ENCODE measurements around the gene EPPIN. TPM values are rescaled to one million over a fixed set of nuclear protein-coding genes. Genes with fewer than 3 reads are reported as not detected.
A peak's percentile ranks its signal among the peaks of the same experiment; 100 is the strongest.

EPPIN gene
- total RNA-seq, 1 experiment from 2014 or later = 0.03 TPM

DNA sequence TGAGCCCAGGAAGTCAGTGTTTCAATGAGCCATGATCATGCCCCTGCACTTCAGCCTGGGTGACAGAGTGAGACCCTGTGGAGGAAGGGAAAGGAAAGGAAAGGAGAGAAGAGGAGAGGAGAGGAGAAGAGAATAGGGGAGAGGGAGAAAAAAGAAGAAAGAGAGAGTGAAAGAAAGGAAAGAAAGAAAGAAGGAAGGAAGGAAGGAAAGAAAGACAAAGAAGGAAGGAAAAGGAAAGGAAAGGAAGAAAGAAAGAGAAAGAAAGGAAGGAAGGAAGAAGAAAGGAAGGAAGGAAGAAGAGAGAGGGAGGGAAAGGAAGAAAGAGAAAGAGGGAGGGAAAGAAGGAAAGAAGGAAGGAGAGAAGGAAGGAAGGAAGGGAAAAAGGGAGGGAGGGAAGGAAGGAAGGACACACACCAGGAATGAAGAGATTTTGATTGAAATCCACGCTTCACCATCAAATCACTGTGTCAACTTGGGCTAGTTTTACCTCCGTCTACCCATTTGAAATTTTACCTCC is 17.6 kb upstream of the EPPIN start:
- Histone ChIP-seq H3K4me3 (ENCODE audit: insufficient read depth, low read depth, low read length) (no peak overlapping the region), H3K27me3 (ENCODE audit: control insufficient read depth, insufficient read depth, low read length) (no peaks in the 10 kb centered on the region), H3K36me3 (replicated peaks; ENCODE audit: control insufficient read depth, insufficient read depth, low read length) (no peaks in the 10 kb centered on the region)
- DNase-seq = no peak

GRCh38 chr20:45555198-45555597 is 8.0 kb upstream of the EPPIN start:
- Histone ChIP-seq H3K36me3 (replicated peaks; ENCODE audit: control insufficient read depth, insufficient read depth, low read length) (no peaks in the 10 kb centered on the region), H3K27me3 (ENCODE audit: control insufficient read depth, insufficient read depth, low read length) (no peaks in the 10 kb centered on the region), H3K4me3 (ENCODE audit: insufficient read depth, low read depth, low read length) (no peak overlapping the region)
- DNase-seq = no peak

DNA sequence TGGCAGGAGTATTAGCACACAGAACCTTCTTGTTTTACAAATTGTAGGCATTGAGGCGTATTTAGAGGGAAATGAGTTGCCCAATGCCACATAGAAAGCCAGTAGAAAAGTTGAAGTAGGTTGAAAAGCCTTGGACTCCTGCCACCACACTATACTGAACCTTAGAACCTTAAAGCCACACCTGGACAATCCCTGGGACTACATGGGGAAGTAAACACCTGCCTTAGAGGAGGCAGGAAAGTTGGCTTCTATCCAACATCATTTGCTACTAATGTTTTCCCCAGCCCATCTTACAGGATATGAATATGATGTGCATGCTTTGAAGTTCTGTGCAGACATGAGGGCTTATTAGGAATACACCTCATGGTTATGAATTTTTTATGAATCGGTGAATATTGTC is 5.3 kb upstream of the EPPIN start:
- Histone ChIP-seq H3K36me3 (replicated peaks; ENCODE audit: control insufficient read depth, insufficient read depth, low read length) (no peaks in the 10 kb centered on the region), H3K27me3 (ENCODE audit: control insufficient read depth, insufficient read depth, low read length) (no peaks in the 10 kb centered on the region), H3K4me3 (ENCODE audit: insufficient read depth, low read depth, low read length) (no peak overlapping the region)
- DNase-seq = no peak

- Histone ChIP-seq H3K27me3 (ENCODE audit: control insufficient read depth, insufficient read depth, low read length) (no peaks in the 10 kb centered on the region), H3K4me3 (ENCODE audit: insufficient read depth, low read depth, low read length) (no peak overlapping the region), H3K36me3 (replicated peaks; ENCODE audit: control insufficient read depth, insufficient read depth, low read length) (no peaks in the 10 kb centered on the region)
- no peak for DNase-seq
These were observed 3.6 kb upstream of the EPPIN start for GRCh38 chr20:45550765-45551164.

DNA sequence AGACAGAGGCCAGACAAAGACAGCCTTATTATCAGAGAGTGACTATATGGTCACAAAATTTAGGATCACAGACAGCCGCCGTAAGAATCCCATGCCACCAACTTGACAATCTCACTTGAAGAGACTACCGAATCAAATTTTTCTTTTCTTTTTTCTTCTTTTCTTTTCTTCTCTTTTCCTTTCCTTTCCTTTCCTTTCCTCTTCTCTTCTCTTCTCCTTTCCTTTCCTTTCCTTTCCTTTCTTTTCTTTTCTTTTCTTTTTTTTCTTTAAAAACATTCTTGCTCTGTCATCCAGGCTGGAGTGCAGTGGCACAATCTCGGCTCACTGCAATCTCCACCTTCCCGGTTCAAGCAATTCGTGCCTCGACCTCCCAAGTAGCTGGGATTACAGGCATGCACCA is 1.2 kb upstream of the EPPIN start:
- no peak for DNase-seq
- Histone ChIP-seq H3K36me3 (replicated peaks; ENCODE audit: control insufficient read depth, insufficient read depth, low read length) (no peaks in the 10 kb centered on the region), H3K27me3 (ENCODE audit: control insufficient read depth, insufficient read depth, low read length) (no peaks in the 10 kb centered on the region), H3K4me3 (ENCODE audit: insufficient read depth, low read depth, low read length) (no peak overlapping the region)

- DNase-seq = peak; percentile 21
- Histone ChIP-seq H3K36me3 (replicated peaks; ENCODE audit: control insufficient read depth, insufficient read depth, low read length) (no peaks in the 10 kb centered on the region), H3K4me3 (ENCODE audit: insufficient read depth, low read depth, low read length) (no peak overlapping the region), H3K27me3 (ENCODE audit: control insufficient read depth, insufficient read depth, low read length) (peaks cover 1% of the 10 kb centered on the region; the same call in 1 of the 2 replicates)
These were observed 1.3 kb downstream of the EPPIN start for GRCh38 chr20:45545754-45546453.

DNA sequence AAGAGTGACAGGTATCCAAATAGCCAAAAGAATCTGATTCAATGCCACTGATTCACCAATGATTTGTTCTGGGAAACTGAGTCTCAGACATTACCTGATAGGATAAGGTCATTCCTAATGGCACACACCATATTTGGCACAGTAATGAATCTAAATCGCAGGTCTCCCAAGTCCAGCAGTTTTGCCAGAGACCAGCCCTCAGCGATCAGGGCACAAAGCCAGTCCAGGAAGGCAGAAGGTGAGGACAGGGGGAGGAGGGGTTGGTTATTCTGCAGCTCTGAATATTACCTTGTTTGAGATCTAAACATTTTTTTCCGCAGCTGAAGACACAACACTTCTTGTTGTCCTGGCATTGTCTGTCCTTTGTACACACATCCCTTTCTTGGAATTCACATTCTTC is 1.9 kb downstream of the EPPIN start:
- Histone ChIP-seq H3K4me3 (ENCODE audit: insufficient read depth, low read depth, low read length) (no peak overlapping the region), H3K27me3 (ENCODE audit: control insufficient read depth, insufficient read depth, low read length) (peaks cover 1% of the 10 kb centered on the region; the same call in 1 of the 2 replicates), H3K36me3 (replicated peaks; ENCODE audit: control insufficient read depth, insufficient read depth, low read length) (no peaks in the 10 kb centered on the region)
- DNase-seq = no peak

DNA sequence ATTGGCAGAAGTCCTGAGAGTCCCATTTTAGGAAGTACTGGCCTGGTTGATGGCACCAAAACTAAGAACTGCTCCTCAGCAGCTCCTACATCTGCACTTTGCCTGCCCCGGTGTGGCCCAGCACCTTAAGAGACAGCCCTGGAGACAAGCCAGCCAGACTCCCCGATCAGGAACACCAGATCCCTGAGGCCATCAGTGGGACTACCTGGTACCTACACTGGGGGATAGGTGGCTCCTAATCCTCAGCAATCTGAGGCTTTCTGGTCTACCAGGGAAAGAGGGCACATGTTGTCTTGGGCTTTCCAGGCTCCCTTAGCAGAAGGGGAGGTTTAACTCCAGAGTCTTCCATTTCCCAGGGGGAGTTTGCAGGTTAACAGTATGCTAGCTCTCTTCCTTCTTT is 7.8 kb downstream of the EPPIN start, which contains the start of gene WFDC6:
Gene WFDC6 (minus strand): TSS at position 101 of the 400 bp plus-strand sequence. CDS start 75 bp downstream, at position 26.
- Histone ChIP-seq H3K4me3 (ENCODE audit: insufficient read depth, low read depth, low read length) (no peak within 1 kb of the TSS), H3K36me3 (replicated peaks; ENCODE audit: control insufficient read depth, insufficient read depth, low read length) (no peaks in the 10 kb centered on the region), H3K27me3 (ENCODE audit: control insufficient read depth, insufficient read depth, low read length) (peaks cover 1% of the 10 kb centered on the region; the same call in 1 of the 2 replicates)
- no peak for DNase-seq

DNA sequence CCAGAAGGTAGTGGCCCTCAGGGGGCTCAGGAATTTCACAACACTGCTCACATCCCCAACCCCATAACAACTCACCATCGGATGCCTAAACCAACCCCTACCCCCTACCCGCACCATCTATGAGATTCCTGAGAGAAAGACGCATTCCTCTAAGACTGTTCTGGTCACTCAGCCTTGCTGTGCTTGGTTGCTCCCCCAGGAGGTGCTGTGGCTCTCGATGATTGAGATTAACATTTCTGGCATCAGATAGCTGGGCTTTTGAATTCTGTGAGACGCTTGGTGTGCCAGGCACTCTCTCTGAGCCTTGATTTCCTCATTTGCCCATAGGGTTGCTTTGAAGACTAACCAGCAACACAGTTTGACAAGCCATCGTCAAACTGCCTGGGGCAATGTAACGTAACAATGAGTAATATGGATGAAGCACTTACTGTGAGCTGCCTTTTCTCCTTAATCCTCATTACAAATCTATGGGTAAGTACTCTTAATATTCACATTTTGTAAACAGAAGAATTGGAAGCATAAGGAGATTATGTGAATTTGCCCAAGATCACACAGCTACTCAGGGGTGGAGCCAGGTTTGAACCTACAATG is 8.9 kb downstream of the EPPIN start:
- peak; percentile 19 for DNase-seq
- H3K4me3 ChIP-seq (ENCODE audit: insufficient read depth, low read depth, low read length) = no peak overlapping the region
- H3K36me3 ChIP-seq (replicated peaks; ENCODE audit: control insufficient read depth, insufficient read depth, low read length) = no peaks in the 10 kb centered on the region
- peaks cover 1% of the 10 kb centered on the region; the same call in 1 of the 2 replicates for H3K27me3 ChIP-seq (ENCODE audit: control insufficient read depth, insufficient read depth, low read length)

DNA sequence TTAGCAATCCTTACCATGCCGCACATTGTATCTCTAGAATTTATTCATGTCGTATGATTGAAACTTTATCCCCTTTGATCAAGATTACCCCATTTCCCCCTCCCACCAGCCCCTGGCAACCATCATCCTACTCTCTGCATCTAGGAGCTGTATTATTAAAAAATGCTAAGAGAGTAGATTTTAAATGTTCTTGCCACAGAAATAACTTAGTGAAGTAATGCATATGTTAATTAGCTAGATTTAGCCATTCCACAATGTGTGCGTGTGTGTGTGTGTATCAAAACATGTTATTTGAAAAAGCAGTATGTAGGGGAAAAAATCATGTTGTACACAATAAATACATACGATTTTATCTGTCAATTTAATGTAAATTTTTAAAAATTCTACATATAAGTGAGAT is 19.9 kb downstream of the EPPIN start:
- no peak overlapping the region for H3K4me3 ChIP-seq (ENCODE audit: insufficient read depth, low read depth, low read length)
- no peak for DNase-seq
- no peaks in the 10 kb centered on the region; the same call in 1 of the 2 replicates for H3K27me3 ChIP-seq (ENCODE audit: control insufficient read depth, insufficient read depth, low read length)
- H3K36me3 ChIP-seq (replicated peaks; ENCODE audit: control insufficient read depth, insufficient read depth, low read length) = no peaks in the 10 kb centered on the region

GRCh38 chr20:45523821-45524220 is 23.4 kb downstream of the EPPIN start:
- H3K27me3 ChIP-seq (ENCODE audit: control insufficient read depth, insufficient read depth, low read length) = no peaks in the 10 kb centered on the region; the same call in 1 of the 2 replicates
- H3K36me3 ChIP-seq (replicated peaks; ENCODE audit: control insufficient read depth, insufficient read depth, low read length) = no peaks in the 10 kb centered on the region
- DNase-seq = no peak
- no peak overlapping the region for H3K4me3 ChIP-seq (ENCODE audit: insufficient read depth, low read depth, low read length)

- no peaks in the 10 kb centered on the region for H3K36me3 ChIP-seq (replicated peaks; ENCODE audit: control insufficient read depth, insufficient read depth, low read length)
- no peaks in the 10 kb centered on the region; the same call in 1 of the 2 replicates for H3K27me3 ChIP-seq (ENCODE audit: control insufficient read depth, insufficient read depth, low read length)
- no peak for DNase-seq
- H3K4me3 ChIP-seq (ENCODE audit: insufficient read depth, low read depth, low read length) = no peak overlapping the region
These were observed 28.9 kb downstream of the EPPIN start for GRCh38 chr20:45518282-45518681.

GRCh38 chr20:45515147-45515913 is 31.9 kb downstream of the EPPIN start, which contains the start of gene SPINT3:
Gene SPINT3, minus strand, starts transcription at chr20:45515622. Its CDS starts 14 bp downstream, at chr20:45515608.
- Histone ChIP-seq H3K27me3 (ENCODE audit: control insufficient read depth, insufficient read depth, low read length) (peaks cover 2% of the 10 kb centered on the region; the same call in 1 of the 2 replicates), H3K4me3 (ENCODE audit: insufficient read depth, low read depth, low read length) (no peak within 1 kb of the TSS), H3K36me3 (replicated peaks; ENCODE audit: control insufficient read depth, insufficient read depth, low read length) (no peaks in the 10 kb centered on the region)
- no peak for DNase-seq

GRCh38 chr20:45510242-45510862 is 36.8 kb downstream of the EPPIN start:
- DNase-seq = no peak
- Histone ChIP-seq H3K4me3 (ENCODE audit: insufficient read depth, low read depth, low read length) (no peak overlapping the region), H3K36me3 (replicated peaks; ENCODE audit: control insufficient read depth, insufficient read depth, low read length) (no peaks in the 10 kb centered on the region), H3K27me3 (ENCODE audit: control insufficient read depth, insufficient read depth, low read length) (peaks cover 2% of the 10 kb centered on the region; the same call in 1 of the 2 replicates)
